Activated naive CD4-positive, alpha-beta T cell (primary cell): ENCODE data around the gene ETV3.
A peak's percentile ranks its signal among the peaks of the same experiment; 100 is the strongest.

Experiments used
- DNase-seq, 4 experiments: peaks; one replicate each; lab custom pipeline; 2025; lab: John Stamatoyannopoulos, UW

ETV3 gene

GRCh38 chr1:157161901-157162300 is 23.7 kb upstream of the ETV3 start:
- no peak for DNase-seq

- DNase-seq: no peak
Measured at GRCh38 chr1:157158967-157159366, 20.8 kb upstream of the ETV3 start.

- DNase-seq: no peak
Measured at GRCh38 chr1:157157501-157158190, 19.5 kb upstream of the ETV3 start.

- DNase-seq: peak; percentile 47 to 73 (median 70)
Measured at GRCh38 chr1:157156058-157156541, 17.9 kb upstream of the ETV3 start.

GRCh38 chr1:157155658-157156057 is 17.5 kb upstream of the ETV3 start:
- no peak for DNase-seq

GRCh38 chr1:157154940-157155514 is 16.8 kb upstream of the ETV3 start:
- DNase-seq: no peak

GRCh38 chr1:157154291-157154690 is 16.1 kb upstream of the ETV3 start:
- DNase-seq: no peak

GRCh38 chr1:157153746-157154145 is 15.6 kb upstream of the ETV3 start:
- DNase-seq: no peak

- DNase-seq: no peak
Measured at GRCh38 chr1:157152510-157152909, 14.3 kb upstream of the ETV3 start.

- DNase-seq: no peak
Measured at GRCh38 chr1:157151506-157151905, 13.3 kb upstream of the ETV3 start.

- no peak for DNase-seq
Measured at GRCh38 chr1:157151073-157151472, 12.9 kb upstream of the ETV3 start.

GRCh38 chr1:157150631-157151030 is 12.4 kb upstream of the ETV3 start:
- no peak for DNase-seq

- DNase-seq: no peak
Measured at GRCh38 chr1:157147906-157148700, 9.9 kb upstream of the ETV3 start.

- DNase-seq: no peak
Measured at GRCh38 chr1:157147037-157147436, 8.8 kb upstream of the ETV3 start.

GRCh38 chr1:157146244-157146643 is 8.0 kb upstream of the ETV3 start:
- no peak for DNase-seq

GRCh38 chr1:157145076-157145475 is 6.9 kb upstream of the ETV3 start:
- DNase-seq: no peak

- DNase-seq: no peak
Measured at GRCh38 chr1:157144509-157144908, 6.3 kb upstream of the ETV3 start.

GRCh38 chr1:157142765-157143423 is 4.7 kb upstream of the ETV3 start:
- DNase-seq: no peak

- no peak for DNase-seq
Measured at GRCh38 chr1:157142201-157142600, 4.0 kb upstream of the ETV3 start.

GRCh38 chr1:157141212-157141855 is 3.1 kb upstream of the ETV3 start:
- no peak for DNase-seq

- DNase-seq: no peak
Measured at GRCh38 chr1:157140063-157140588, 1.9 kb upstream of the ETV3 start.
